HUES48 (cell line): ENCODE data around the gene PET100.

Source experiments
- H3K27ac ChIP-seq: one replicate; pipeline ENCODE4 v1.7.0; 2013; ENCODE audit warnings: low read depth, low read length, inconsistent platforms
- H3K27me3 ChIP-seq: 2 replicates; pipeline ENCODE4 v1.6.1; 2013; ENCODE audit warnings: mild to moderate bottlenecking, low read length; ENCODE audit not compliant: control insufficient read depth, insufficient read depth
- H3K36me3 ChIP-seq: 2 replicates; pipeline ENCODE4 v1.6.1; 2013; ENCODE audit warnings: low read length; ENCODE audit not compliant: control insufficient read depth, insufficient read depth
- H3K4me1 ChIP-seq: 2 replicates; pipeline ENCODE4 v1.6.1; 2013; ENCODE audit warnings: mild to moderate bottlenecking, low read length; ENCODE audit not compliant: control insufficient read depth, insufficient read depth
- H3K4me3 ChIP-seq: 2 replicates; pipeline ENCODE4 v1.5.1; 2013; ENCODE audit warnings: mild to moderate bottlenecking, low read depth, low read length
- H3K9ac ChIP-seq: 2 replicates; pipeline ENCODE4 v1.6.1; 2013; ENCODE audit warnings: mild to moderate bottlenecking, low read depth, low read length, moderate library complexity
- H3K9me3 ChIP-seq: 2 replicates; pipeline ENCODE4 v1.6.1; 2013; ENCODE audit warnings: low read length; ENCODE audit not compliant: control insufficient read depth, insufficient read depth

Gene PET100

DNA sequence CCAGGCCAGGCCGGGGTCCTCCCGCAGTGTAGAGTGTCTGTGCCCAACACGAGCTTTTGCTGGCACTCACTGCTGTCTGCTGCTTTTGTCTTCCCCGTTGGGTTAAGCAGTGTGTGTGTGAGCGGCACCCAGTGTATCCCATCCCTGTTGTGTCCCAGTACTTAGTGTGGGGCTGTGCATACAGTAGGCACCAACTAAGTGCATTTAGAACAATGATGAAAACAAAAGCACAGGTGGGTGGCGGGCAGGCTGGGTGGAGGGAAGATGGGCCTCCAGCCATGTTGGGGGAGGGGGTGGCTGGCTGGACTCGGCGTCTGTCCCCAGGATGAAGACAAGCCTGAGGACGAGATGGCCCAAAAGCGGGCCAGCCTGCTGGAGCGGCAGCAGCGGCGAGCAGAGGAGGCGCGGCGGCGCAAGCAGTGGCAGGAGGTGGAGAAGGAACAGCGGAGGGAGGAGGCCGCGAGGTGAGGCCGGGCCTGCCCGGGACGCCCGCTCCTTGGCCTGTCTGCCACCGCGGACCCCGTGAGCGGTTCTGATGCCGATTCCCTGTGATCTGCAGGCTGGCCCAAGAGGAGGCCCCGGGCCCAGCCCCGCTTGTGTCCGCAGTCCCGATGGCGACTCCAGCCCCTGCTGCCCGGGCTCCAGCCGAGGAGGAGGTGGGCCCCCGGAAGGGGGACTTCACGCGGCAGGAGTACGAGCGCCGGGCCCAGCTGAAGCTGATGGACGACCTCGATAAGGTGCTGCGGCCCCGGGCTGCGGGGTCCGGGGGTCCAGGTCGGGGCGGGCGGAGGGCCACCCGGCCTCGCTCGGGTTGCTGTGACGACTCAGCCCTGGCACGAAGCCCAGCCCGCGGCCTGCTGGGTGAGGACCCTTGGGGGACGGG lies 14.5 kb upstream of the PET100 start:
- no peak overlapping the region for H3K9ac ChIP-seq
- H3K4me1 ChIP-seq: no peaks in the 10 kb centered on the region
- H3K27me3 ChIP-seq: no peaks in the 10 kb centered on the region
- no peak overlapping the region for H3K4me3 ChIP-seq
- H3K9me3 ChIP-seq: no peaks in the 10 kb centered on the region
- peaks cover 65% of the 10 kb centered on the region for H3K36me3 ChIP-seq
- no peak overlapping the region for H3K27ac ChIP-seq

DNA sequence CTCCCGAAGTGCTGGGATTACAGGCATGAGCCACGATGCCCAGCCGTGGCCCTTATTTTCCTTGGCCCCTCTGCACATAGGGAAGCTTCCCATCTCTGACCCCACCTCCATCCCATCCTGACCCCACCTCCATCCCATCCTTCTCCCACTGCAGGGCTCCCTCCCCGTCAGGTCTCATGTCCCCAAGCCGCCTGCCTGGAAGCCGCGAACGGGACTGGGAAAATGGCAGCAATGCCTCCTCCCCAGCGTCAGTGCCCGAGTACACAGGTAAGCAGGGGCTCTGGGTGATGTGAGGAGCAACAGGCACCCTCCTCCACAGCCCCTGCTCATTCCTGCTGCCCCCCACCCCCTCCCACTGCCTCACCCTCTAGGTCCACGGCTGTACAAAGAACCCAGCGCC lies 12.4 kb upstream of the PET100 start:
- H3K4me3 ChIP-seq: no peak overlapping the region
- H3K27me3 ChIP-seq: no peaks in the 10 kb centered on the region
- H3K36me3 ChIP-seq: peaks cover 66% of the 10 kb centered on the region
- no peak overlapping the region for H3K27ac ChIP-seq
- H3K4me1 ChIP-seq: no peaks in the 10 kb centered on the region
- H3K9me3 ChIP-seq: no peaks in the 10 kb centered on the region
- H3K9ac ChIP-seq: no peak overlapping the region

DNA sequence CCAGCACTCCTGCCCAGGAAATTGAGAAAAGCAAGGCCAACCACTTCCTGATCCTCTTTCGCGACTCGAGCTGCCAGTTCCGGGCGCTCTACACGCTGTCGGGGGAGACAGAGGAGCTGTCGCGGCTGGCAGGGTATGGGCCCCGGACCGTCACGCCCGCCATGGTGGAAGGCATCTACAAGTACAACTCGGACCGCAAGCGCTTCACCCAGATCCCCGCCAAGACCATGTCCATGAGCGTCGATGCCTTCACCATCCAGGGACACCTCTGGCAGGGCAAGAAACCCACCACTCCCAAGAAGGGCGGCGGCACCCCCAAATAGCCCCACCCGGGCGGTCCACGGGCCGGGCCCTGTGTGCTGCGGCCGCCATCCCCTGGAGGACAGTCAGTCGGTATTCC lies 11.9 kb upstream of the PET100 start:
- Histone ChIP-seq H3K9ac (no peak overlapping the region), H3K9me3 (no peaks in the 10 kb centered on the region), H3K36me3 (peaks cover 72% of the 10 kb centered on the region), H3K27ac (no peak overlapping the region), H3K4me3 (no peak overlapping the region), H3K4me1 (no peaks in the 10 kb centered on the region), H3K27me3 (no peaks in the 10 kb centered on the region)

DNA sequence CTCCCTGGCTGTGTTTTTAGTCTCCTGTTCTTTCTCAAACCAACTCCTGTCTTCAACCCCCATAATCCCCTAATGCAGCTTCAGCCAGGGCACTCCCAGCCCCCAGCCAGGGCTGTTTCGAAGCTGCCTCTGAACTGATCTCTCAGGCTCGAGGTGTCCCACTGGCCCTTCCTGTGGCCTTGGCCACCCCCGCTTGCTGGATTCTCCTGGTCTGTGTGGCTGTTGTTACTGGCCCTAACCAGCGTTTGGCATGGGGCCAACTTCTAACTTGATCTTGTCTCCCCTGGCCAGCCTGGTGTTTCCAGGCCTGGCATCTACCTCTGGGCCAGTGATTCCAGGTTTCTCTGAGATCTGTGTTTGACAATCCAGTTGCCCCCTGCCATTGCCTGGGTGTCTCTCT lies 11.2 kb upstream of the PET100 start:
- no peaks in the 10 kb centered on the region for H3K9me3 ChIP-seq

DNA sequence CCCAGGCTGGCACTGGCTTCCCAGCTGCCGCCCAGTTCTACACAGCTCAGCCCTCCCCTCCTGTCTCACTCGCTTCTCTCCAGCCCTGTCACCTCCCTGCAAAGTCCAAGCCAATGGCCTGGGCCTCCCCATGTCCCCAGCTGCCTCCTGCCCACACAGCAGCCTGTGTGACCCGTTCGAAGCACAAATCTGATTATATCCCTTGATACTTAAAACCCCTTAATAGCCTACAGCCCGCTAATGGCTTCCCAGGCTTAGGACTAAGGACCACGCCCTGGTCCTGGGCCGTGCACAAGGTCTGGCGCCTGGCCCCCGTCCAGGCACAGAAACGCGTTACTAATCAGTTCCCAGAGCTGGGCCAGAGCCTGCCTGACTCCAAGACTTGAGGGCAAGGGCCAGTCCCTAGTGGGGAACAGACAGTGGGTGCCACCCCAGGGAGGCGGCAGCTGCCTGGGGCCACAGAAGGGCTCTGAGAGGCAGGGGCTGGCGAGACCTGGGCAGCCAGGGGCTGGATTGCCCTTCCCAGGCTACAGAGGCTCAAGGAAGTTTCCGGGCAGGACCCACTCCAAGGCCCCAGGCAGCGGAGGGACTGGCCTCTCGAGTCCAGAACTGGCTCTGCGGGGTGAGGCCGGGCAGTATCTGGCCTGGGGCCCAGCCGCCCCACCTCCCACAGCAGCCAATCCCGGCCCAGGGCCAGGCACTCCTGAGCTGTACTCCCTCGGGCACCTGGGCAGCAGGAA lies 10.7 kb upstream of the PET100 start:
- Histone ChIP-seq H3K9ac (no peak overlapping the region), H3K27ac (no peak overlapping the region), H3K4me3 (no peak overlapping the region), H3K36me3 (peaks cover 80% of the 10 kb centered on the region), H3K27me3 (no peaks in the 10 kb centered on the region), H3K4me1 (no peaks in the 10 kb centered on the region), H3K9me3 (no peaks in the 10 kb centered on the region)

More for the DNA sequence above, 11.2 kb upstream of the PET100 start:
- Histone ChIP-seq H3K36me3 (peaks cover 77% of the 10 kb centered on the region), H3K27ac (no peak overlapping the region), H3K9ac (no peak overlapping the region), H3K4me3 (no peak overlapping the region), H3K4me1 (no peaks in the 10 kb centered on the region), H3K27me3 (no peaks in the 10 kb centered on the region)

DNA sequence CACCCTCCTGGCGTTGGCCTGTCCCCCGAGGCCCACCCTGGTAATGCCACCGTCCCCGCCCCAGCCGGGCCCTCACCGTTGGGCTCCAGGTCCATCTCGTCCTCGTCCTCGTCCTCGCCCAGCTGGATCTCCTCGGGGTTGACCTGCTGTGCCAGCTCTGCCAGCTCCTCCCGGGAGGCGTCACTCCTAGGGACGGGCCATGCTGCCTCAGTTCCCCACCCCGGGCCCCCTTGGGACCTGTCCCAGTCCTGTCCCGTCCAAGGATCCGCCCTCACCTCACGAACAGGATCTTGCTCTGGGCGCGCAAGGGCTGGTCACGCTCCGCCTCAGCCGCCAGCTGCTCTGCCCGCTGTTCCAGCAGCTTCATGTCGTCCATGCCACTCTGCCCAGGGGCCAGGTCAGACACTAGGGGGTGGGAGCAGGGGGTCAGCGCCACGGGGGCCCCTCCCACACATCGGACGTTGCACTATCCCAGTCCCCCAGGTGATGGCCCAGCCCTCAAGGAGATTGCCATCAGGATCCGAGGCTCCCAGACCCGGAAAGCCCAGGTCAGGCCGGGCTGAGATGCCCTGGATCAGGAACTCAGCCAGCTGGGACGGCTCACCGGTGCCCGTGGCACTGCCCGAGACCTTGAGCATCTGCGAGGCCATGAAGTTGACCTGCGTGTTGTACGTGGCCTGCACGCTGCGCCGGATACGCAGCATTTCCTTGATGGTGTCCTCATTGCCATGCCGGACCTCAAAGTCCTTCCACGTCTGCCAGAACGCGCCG lies 9.7 kb upstream of the PET100 start:
- Histone ChIP-seq H3K9ac (no peak overlapping the region), H3K9me3 (no peaks in the 10 kb centered on the region), H3K36me3 (peaks cover 81% of the 10 kb centered on the region), H3K4me3 (no peak overlapping the region), H3K27ac (no peak overlapping the region), H3K4me1 (no peaks in the 10 kb centered on the region), H3K27me3 (no peaks in the 10 kb centered on the region)

DNA sequence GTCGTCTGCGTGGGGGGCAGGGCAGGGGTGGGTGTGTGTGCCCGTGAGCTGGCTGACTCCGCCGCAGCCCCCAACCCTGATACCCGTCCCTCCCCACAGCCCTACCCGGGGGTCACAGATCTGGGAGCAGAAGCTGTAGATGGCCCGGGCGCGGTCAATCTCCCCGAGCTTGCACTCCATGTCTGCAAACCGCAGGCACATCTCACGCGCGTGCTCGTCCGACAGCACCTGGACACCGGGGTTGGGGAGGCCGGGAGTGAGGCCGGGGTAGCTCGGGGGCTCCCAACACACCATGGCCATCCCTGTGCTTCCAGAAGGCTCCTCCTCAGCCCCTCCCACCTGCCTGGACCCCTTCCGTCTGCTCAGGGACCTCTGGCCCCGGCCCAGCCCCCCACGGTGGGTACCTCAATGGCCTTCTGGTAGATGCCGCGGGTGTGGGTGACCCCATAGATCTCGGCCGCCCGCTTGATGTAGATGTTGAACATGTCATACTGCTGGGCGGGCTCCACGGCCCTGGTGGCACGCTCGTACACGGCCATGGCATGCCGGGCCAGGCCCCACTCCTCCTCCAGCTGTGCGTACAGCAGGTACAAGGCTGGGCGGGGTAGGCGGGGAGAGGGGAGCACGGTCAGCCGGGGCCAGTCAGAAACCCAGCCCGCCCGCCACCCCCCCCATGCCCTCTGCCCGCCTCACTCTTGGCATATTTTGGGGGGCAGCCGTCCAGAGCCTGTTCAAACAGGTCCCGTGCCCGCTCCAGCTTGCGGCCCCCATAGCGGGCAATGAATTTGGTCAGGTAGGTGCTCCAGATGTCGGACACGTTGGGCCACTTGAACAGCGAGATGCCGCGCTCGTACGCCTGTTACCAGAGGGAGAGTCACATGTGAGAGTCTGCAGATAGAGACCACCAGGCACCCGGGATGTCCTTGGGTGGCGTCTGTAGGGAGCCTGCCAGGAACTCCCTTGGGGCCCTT lies 8.9 kb upstream of the PET100 start:
- Histone ChIP-seq H3K9ac (no peak overlapping the region), H3K4me1 (no peaks in the 10 kb centered on the region), H3K36me3 (peaks cover 80% of the 10 kb centered on the region), H3K27me3 (no peaks in the 10 kb centered on the region), H3K4me3 (no peak overlapping the region), H3K27ac (no peak overlapping the region), H3K9me3 (no peaks in the 10 kb centered on the region)

DNA sequence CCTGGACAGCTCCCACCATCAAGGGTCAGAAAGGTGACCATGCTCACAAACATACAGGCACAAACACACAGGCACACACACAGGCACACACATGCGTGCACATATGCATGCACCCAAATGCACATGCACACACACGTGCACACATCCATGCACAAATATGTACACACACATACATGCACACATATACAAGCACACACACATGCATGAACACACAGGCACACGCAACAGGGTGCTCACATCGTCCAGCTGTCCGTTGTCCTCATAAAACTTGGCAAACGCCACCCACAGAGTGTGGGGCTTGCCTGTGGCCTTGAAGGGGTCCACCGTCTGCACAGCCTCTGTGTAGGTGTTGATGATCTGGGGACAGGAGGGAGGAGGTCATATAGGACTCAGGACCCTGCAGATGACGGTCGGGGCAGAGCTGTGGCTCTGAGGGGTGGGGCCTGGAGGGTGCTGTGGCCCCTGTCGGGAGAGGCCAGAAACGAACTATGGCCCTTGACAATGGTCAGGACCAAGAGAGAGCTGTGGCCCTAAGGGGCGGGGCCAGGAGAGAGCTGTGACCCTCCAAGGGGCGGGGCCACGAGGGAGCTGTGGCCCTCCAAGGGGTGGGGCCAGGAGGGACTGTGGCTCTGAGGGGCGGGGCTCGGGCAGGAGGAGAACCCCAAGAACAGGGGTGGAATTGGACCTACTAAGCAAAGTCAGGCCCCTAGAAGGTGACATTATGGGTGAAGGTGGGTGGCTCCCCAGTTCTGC lies 6.5 kb upstream of the PET100 start:
- H3K9me3 ChIP-seq: no peaks in the 10 kb centered on the region
- H3K4me1 ChIP-seq: no peaks in the 10 kb centered on the region
- H3K36me3 ChIP-seq: peaks cover 77% of the 10 kb centered on the region
- H3K27me3 ChIP-seq: no peaks in the 10 kb centered on the region
- no peak overlapping the region for H3K9ac ChIP-seq
- H3K27ac ChIP-seq: no peak overlapping the region
- no peak overlapping the region for H3K4me3 ChIP-seq

DNA sequence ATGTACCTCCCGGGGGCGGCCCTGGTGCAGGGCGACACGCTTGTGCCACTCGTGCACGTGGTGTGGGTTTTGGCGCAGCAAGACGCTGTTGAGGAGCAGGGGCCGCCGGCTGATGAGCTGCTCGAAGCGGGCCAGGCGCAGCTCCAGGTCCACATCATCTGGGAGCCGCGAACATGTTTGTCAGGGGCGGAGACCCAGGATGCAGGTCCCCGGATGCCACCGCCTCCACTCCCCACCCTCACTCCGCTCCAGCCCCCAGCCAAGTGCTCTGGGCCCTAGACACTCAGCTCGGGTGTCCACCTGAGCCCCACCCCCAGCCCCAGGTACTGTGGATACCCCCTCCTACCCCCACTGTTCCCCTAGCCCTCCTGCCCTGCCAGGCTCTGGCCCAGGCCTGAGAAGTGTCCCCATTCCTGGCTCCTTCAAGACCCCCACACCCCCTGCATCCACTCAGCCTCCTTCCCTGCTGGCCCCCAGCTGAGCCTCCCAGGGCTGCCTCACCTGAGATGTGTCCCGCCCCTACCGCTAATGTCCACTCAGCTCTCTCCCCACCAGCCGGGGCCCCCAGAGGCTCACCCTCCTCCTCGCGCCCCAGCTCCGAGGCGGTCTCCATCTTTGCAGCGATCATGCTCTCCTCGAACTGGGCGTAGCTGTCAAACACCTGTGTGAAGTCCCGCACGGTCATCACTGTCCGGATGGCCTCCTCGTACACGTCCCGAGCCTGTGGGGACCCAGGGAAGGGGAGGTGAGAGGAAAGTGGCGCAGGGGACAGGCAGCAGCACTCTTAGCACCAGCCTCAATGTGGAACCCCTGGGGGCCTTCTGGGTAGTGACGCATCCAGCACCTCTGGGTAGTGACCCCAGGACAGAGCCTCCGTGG lies 5.6 kb upstream of the PET100 start:
- no peak overlapping the region for H3K4me3 ChIP-seq
- H3K36me3 ChIP-seq: peaks cover 68% of the 10 kb centered on the region
- no peak overlapping the region for H3K27ac ChIP-seq
- H3K4me1 ChIP-seq: no peaks in the 10 kb centered on the region
- H3K27me3 ChIP-seq: no peaks in the 10 kb centered on the region
- no peaks in the 10 kb centered on the region for H3K9me3 ChIP-seq
- no peak overlapping the region for H3K9ac ChIP-seq
